Measurements from ENCODE around the gene FANK1. TPM values are rescaled to one million over a fixed set of nuclear protein-coding genes. Genes with fewer than 3 reads are reported as not detected.

The FANK1 gene
- total RNA-seq, 2 experiments from 2014 or later, result 0.25 TPM; not detected in 1

DNA sequence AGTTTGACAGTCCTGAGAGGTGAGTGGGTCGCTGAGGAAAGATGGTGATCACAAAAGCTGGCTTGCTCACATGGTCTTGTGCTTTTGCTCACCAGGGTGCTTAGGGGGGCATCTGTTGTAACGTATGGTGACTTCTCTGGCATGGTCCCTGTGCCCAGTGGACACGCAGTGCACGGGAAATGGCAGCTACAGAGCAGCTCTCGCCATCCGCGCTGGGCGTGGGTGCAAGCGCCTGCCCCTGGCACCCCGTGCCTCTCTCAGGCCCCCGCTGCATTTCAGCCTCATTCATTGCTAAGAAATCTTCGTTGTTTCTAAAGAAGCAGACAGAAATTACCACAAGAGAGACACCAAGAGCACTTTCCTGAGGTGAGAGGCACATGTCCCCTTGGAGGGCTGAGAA, 101.2 kb downstream of the FANK1 start:
- H3K27ac Mint-ChIP-seq, result no peak overlapping the region
- CTCF ChIA-PET, result no interaction called here

GRCh38 chr10:125999694-126000093, 103.3 kb downstream of the FANK1 start:
- Histone ChIP-seq H3K27ac (ENCODE audit: low read depth in 1 of 2, low read length in 2 of 2) (no peak overlapping the region), H3K27me3 (ENCODE audit: control insufficient read depth in 1 of 2, insufficient read depth in 2 of 2, low read length in 2 of 2) (no peaks in the 10 kb centered on the region), H3K4me1 (ENCODE audit: insufficient read depth, low read length) (no peaks in the 10 kb centered on the region), H3K9me3 (ENCODE audit: control insufficient read depth in 1 of 2, insufficient read depth in 1 of 2, low read length in 2 of 2) (no peaks in the 10 kb centered on the region), H3K36me3 (ENCODE audit: insufficient read depth, low read length) (no peaks in the 10 kb centered on the region), H3K4me3 (ENCODE audit: low read length) (no peak overlapping the region)
- CTCF ChIA-PET, result no interaction called here
- Mint-ChIP-seq H3K27ac (no peak overlapping the region), H3K9me3 (no peaks in the 10 kb centered on the region), H3K4me1 (ENCODE audit: low read depth) (no peaks in the 10 kb centered on the region), H3K27me3 (peaks cover 11% of the 10 kb centered on the region), H3K36me3 (ENCODE audit: low read depth) (no peaks in the 10 kb centered on the region), H3K4me3 (no peak overlapping the region)
- POLR2A ChIA-PET, result no interaction called here
- no peak for DNase-seq
- no peak for ATAC-seq (ENCODE audit: poor library complexity)
- intact Hi-C loops (cut with DNase I, micrococcal nuclease), result no loop called here
- no peak for TF ChIP-seq CTCF (IDR thresholded peaks at IDR 0.05)

More for the DNA sequence above, 101.2 kb downstream of the FANK1 start:
- ATAC-seq (ENCODE audit: poor library complexity) (no peak), DNase-seq (no peak)
- H3K36me3 Mint-ChIP-seq (ENCODE audit: low read depth), result no peaks in the 10 kb centered on the region
- no peaks in the 10 kb centered on the region for H3K4me1 Mint-ChIP-seq (ENCODE audit: low read depth)
- H3K36me3 ChIP-seq (ENCODE audit: insufficient read depth, low read length), result no peaks in the 10 kb centered on the region
- H3K27ac ChIP-seq (ENCODE audit: low read depth in 1 of 2, low read length in 2 of 2), result no peak overlapping the region
- no peak for TF ChIP-seq CTCF (IDR thresholded peaks at IDR 0.05)
- no peaks in the 10 kb centered on the region for H3K9me3 ChIP-seq (ENCODE audit: control insufficient read depth in 1 of 2, insufficient read depth in 1 of 2, low read length in 2 of 2)
- H3K4me1 ChIP-seq (ENCODE audit: insufficient read depth, low read length), result no peaks in the 10 kb centered on the region
- H3K27me3 ChIP-seq (ENCODE audit: control insufficient read depth in 1 of 2, insufficient read depth in 2 of 2, low read length in 2 of 2), result no peaks in the 10 kb centered on the region
- intact Hi-C loops (cut with DNase I, micrococcal nuclease), result no loop called here
- peak overlapping the region; percentile 13 for H3K4me3 ChIP-seq (ENCODE audit: low read length)
- peaks cover 7% of the 10 kb centered on the region for H3K27me3 Mint-ChIP-seq
- POLR2A ChIA-PET, result no interaction called here
- H3K9me3 Mint-ChIP-seq, result no peaks in the 10 kb centered on the region
- no peak overlapping the region for H3K4me3 Mint-ChIP-seq

GRCh38 chr10:126001576-126001975, 105.2 kb downstream of the FANK1 start:
- no peak for TF ChIP-seq CTCF (IDR thresholded peaks at IDR 0.05)
- Histone ChIP-seq H3K4me1 (ENCODE audit: insufficient read depth, low read length) (no peaks in the 10 kb centered on the region), H3K27me3 (ENCODE audit: control insufficient read depth in 1 of 2, insufficient read depth in 2 of 2, low read length in 2 of 2) (no peaks in the 10 kb centered on the region), H3K4me3 (ENCODE audit: low read length) (no peak overlapping the region), H3K27ac (ENCODE audit: low read depth in 1 of 2, low read length in 2 of 2) (no peak overlapping the region), H3K36me3 (ENCODE audit: insufficient read depth, low read length) (no peaks in the 10 kb centered on the region), H3K9me3 (ENCODE audit: control insufficient read depth in 1 of 2, insufficient read depth in 1 of 2, low read length in 2 of 2) (no peaks in the 10 kb centered on the region)
- intact Hi-C loops (cut with DNase I, micrococcal nuclease), result no loop called here
- CTCF ChIA-PET, result no interaction called here
- Mint-ChIP-seq H3K27me3 (peaks cover 11% of the 10 kb centered on the region), H3K27ac (no peak overlapping the region), H3K9me3 (no peaks in the 10 kb centered on the region), H3K36me3 (ENCODE audit: low read depth) (no peaks in the 10 kb centered on the region), H3K4me1 (ENCODE audit: low read depth) (no peaks in the 10 kb centered on the region), H3K4me3 (no peak overlapping the region)
- DNase-seq, result no peak
- POLR2A ChIA-PET, result no interaction called here
- ATAC-seq (ENCODE audit: poor library complexity), result no peak
